Testis (tissue), 3 donors: Measurements from ENCODE around the gene CD28. TPM values are rescaled to one million over a fixed set of nuclear protein-coding genes. Genes with fewer than 3 reads are reported as not detected.

Experiments
- DNase-seq: peaks from one replicate; pipeline ENCODE4 v3.0.0-alpha.2; 2019
- H3K27ac ChIP-seq, 2 donors: fragments of 200-600 bp; sonication (generic); one replicate each; pipeline ENCODE4 v1.5.1; 2019
- H3K27me3 ChIP-seq: fragments of 200-600 bp; sonication (generic); one replicate; pipeline ENCODE4 v1.5.1; 2019
- H3K36me3 ChIP-seq: fragments of 200-600 bp; sonication (generic); one replicate; pipeline ENCODE4 v1.5.1; 2017; ENCODE audit warnings: low read depth; ENCODE audit errors: missing control alignments
- H3K4me1 ChIP-seq: fragments of 200-600 bp; sonication (generic); one replicate; pipeline ENCODE4 v1.5.1; 2019
- H3K4me3 ChIP-seq, 2 donors: fragments of 200-600 bp; sonication (generic); one replicate each; pipeline ENCODE4 v1.5.1; 2017 to 2019
- H3K9me3 ChIP-seq: fragments of 200-600 bp; sonication (generic); one replicate; pipeline ENCODE4 v1.5.1; 2017
- POLR2A ChIP-seq: fragments of 450-650 bp; IDR thresholded peaks from one replicate; pipeline ENCODE4 v1.6.1; 2017; ENCODE audit warnings: antibody characterized with exemption, mild to moderate bottlenecking, moderate library complexity
- WGBS, 2 donors: methylation state at CpG; one replicate each; pipeline ENCODE4 v1.1.5; 2018; 5-methylcytosine and 5-hydroxymethylcytosine counted together
- intact Hi-C: fragments of 100-400 bp; cut with DNase I; formaldehyde crosslinking; loops from one replicate; pipeline ENCODE4 v1.15.1; 2023; ENCODE audit warnings: low total_unique reads
- polyA plus RNA-seq: library from polyadenylated mRNA; stranded (reverse); fragments of 350-450 nt; fragmentation: Illumina TruSeq; extraction: RNeasy Lipid Tissue Mini Kit (QIAGEN cat#74804); gene quantifications from one replicate; pipeline ENCODE4 v1.2.3, GENCODE V29; 2014; ENCODE audit warnings: low read depth, low replicate concordance; ENCODE audit not compliant: insufficient read depth
- total RNA-seq, 2 donors: library from RNA; depleted of rRNA; stranded (reverse); fragments of >200 nt; gene quantifications; one replicate each; pipeline ENCODE4 v1.2.3, GENCODE V29; 2016
- TF ChIP-seq, protein P1 (sequence below), 3 experiments: fragments of 450-650 bp in 2 of 3; fragments of 200-600 bp in 1 of 3; sonication (generic) in 1 of 3; IDR thresholded peaks; one replicate each; pipeline ENCODE4 v1.5.1; 2016 to 2019; ENCODE audit warnings: antibody characterized with exemption in 3 of 3, mild to moderate bottlenecking in 2 of 3, moderate library complexity in 1 of 3

The CD28 gene
- total and polyA plus RNA-seq, 3 donors from 2014 or later, result 0.24 to 0.91 (median 0.43) TPM

DNA sequence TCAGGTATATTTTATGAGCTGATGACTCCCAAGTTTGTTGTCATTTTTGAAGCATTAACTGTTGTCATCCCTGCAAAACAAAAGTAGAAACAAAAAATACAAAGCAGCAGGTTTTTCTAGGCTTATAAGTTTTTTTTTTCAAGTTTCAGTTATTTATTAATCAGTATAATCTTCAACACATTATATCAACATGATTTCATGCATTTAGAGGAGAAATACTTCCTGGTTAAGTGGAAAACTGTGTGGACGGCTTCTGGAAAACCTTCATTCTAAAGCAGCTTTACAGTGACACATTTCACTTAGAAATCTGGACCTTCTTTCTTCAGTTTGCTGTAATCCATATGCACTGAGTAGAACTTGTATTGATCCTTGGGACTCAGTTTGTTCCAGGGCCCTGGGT, 34.6 kb upstream of the CD28 start:
- no peak for TF ChIP-seq POLR2A
- H3K27ac ChIP-seq, result no peak overlapping the region
- no peak overlapping the region for H3K4me3 ChIP-seq
- intact Hi-C loops, result no loop called here
- no peaks in the 10 kb centered on the region for H3K27me3 ChIP-seq
- no peaks in the 10 kb centered on the region for H3K9me3 ChIP-seq
- H3K4me1 ChIP-seq, result no peaks in the 10 kb centered on the region
- DNase-seq, result no peak
- no peaks in the 10 kb centered on the region for H3K36me3 ChIP-seq
- WGBS, 2 donors, result 93 to 97% methylated on average over 1 of the region's 1 CpG

DNA sequence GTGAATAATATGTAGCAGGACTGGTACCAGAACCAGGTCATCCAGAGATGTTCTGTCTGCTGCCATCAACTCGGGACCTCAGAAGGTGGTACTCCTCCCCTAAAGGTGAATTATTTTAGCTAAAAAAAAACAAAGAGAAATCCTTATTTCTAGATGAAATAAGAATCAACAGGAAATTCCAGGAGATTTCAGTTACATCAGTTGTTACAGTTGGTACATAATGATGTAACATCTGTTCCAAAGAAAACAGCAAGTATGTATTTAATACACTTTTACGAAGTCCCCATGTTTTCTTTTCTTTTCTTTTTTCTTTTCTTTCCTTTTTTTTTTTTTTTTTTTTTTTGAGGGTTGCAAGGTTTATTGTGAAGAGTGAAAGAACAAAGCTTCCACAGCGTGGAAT, 33.6 kb upstream of the CD28 start:
- 59 to 70% methylated on average over 3 of the region's 3 CpGs for WGBS, 2 donors
- no peaks in the 10 kb centered on the region for H3K27me3 ChIP-seq
- H3K27ac ChIP-seq, result no peak overlapping the region
- H3K9me3 ChIP-seq, result no peaks in the 10 kb centered on the region
- no peak overlapping the region for H3K4me3 ChIP-seq
- no peak for DNase-seq
- no peak for TF ChIP-seq POLR2A
- TF ChIP-seq, protein P1, sequence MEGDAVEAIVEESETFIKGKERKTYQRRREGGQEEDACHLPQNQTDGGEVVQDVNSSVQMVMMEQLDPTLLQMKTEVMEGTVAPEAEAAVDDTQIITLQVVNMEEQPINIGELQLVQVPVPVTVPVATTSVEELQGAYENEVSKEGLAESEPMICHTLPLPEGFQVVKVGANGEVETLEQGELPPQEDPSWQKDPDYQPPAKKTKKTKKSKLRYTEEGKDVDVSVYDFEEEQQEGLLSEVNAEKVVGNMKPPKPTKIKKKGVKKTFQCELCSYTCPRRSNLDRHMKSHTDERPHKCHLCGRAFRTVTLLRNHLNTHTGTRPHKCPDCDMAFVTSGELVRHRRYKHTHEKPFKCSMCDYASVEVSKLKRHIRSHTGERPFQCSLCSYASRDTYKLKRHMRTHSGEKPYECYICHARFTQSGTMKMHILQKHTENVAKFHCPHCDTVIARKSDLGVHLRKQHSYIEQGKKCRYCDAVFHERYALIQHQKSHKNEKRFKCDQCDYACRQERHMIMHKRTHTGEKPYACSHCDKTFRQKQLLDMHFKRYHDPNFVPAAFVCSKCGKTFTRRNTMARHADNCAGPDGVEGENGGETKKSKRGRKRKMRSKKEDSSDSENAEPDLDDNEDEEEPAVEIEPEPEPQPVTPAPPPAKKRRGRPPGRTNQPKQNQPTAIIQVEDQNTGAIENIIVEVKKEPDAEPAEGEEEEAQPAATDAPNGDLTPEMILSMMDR (IDR thresholded peaks at IDR 0.05), result no peak
- intact Hi-C loops, result no loop called here
- H3K36me3 ChIP-seq, result no peaks in the 10 kb centered on the region
- no peaks in the 10 kb centered on the region for H3K4me1 ChIP-seq

DNA sequence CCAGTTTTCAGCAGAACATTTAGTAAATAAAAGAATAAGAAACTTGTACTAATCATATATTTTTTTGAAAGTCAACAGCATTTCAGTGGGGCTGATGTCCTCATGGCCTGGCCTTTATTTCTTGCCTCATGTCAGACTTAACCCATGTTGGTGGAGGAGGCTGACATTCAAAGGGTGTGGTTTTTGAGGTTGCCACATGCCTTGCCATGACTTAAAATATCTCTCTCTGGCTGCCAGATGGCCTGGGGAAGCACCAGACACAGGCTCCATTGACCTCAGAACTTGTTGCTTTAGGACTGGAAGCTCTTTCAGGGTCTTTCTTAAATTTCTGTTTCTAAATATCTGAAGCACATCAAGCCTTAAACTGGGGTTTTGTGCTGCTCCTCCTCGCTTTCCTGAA, 32.5 kb upstream of the CD28 start:
- Histone ChIP-seq H3K4me3 (no peak overlapping the region), H3K4me1 (no peaks in the 10 kb centered on the region), H3K27ac (no peak overlapping the region), H3K27me3 (no peaks in the 10 kb centered on the region), H3K36me3 (no peaks in the 10 kb centered on the region), H3K9me3 (no peaks in the 10 kb centered on the region)
- no peak for DNase-seq
- intact Hi-C loops, result no loop called here
- TF ChIP-seq POLR2A, result no peak
- TF ChIP-seq, protein P1 (IDR thresholded peaks at IDR 0.05), result no peak
- 90 to 94% methylated on average over 1 of the region's 1 CpG for WGBS, 2 donors

GRCh38 chr2:203675086-203675485, 31.4 kb upstream of the CD28 start:
- Histone ChIP-seq H3K27me3 (no peaks in the 10 kb centered on the region), H3K36me3 (no peaks in the 10 kb centered on the region), H3K4me1 (no peaks in the 10 kb centered on the region), H3K27ac (no peak overlapping the region), H3K4me3 (no peak overlapping the region), H3K9me3 (no peaks in the 10 kb centered on the region)
- intact Hi-C loops, result no loop called here
- WGBS, 2 donors, result 89 to 90% methylated on average over 3 of the region's 3 CpGs
- DNase-seq, result no peak
- TF ChIP-seq POLR2A, result no peak
- TF ChIP-seq, protein P1 (IDR thresholded peaks at IDR 0.05), result no peak

- intact Hi-C loops, result no loop called here
- WGBS, 2 donors, result 92 to 99% methylated on average over 3 of the region's 3 CpGs
- no peak for DNase-seq
- H3K4me1 ChIP-seq, result peaks cover 3% of the 10 kb centered on the region
- H3K9me3 ChIP-seq, result no peaks in the 10 kb centered on the region
- H3K36me3 ChIP-seq, result no peaks in the 10 kb centered on the region
- no peak overlapping the region for H3K4me3 ChIP-seq
- TF ChIP-seq POLR2A, result no peak
- TF ChIP-seq, protein P1 (IDR thresholded peaks at IDR 0.05), result no peak
- H3K27ac ChIP-seq, result no peak overlapping the region
- H3K27me3 ChIP-seq, result no peaks in the 10 kb centered on the region
These were observed 27.5 kb upstream of the CD28 start for GRCh38 chr2:203678971-203679370.
